CD8-positive, alpha-beta memory T cell (primary cell): ENCODE data around the gene CTNNA2. TPM values are rescaled to one million over a fixed set of nuclear protein-coding genes. Genes with fewer than 3 reads are reported as not detected.
"Not testable (repeated sequence)": the region's sequence is repeated elsewhere in the genome, so short reads cannot be mapped to it uniquely, and the experiment has no call there.

Source experiments
- CTCF ChIA-PET: fragments of 350-600 bp; sonication (Branson Sonifier 250); formaldehyde crosslinking; loops from one replicate; lab custom pipeline; 2021; ENCODE audit warnings: antibody characterized with exemption; lab: Charles Lee
- POLR2A ChIA-PET: fragments of 350-600 bp; sonication (Branson Sonifier 250); formaldehyde crosslinking; loops from one replicate; lab custom pipeline; 2021; ENCODE audit warnings: antibody characterized with exemption; lab: Charles Lee
- DNase-seq, 5 donors: peaks; one replicate each; pipeline versions ENCODE4 v3.0.0 to v3.0.0-alpha.2; 2020 to 2022; ENCODE audit warnings: mixed read lengths in 1 of 5
- H3K27ac ChIP-seq: one replicate; pipeline ENCODE4 v1.7.0; 2013; ENCODE audit warnings: low read depth, mild to moderate bottlenecking, low read length, moderate library complexity
- H3K27me3 ChIP-seq: 2 replicates; pipeline ENCODE4 v1.7.0; 2013; ENCODE audit warnings: low read length, mild to moderate bottlenecking; ENCODE audit not compliant: insufficient read depth, poor library complexity, severe bottlenecking
- H3K36me3 ChIP-seq: 2 replicates; pipeline ENCODE4 v1.7.0; 2013; ENCODE audit warnings: mild to moderate bottlenecking, low read length, moderate library complexity; ENCODE audit not compliant: insufficient read depth
- H3K4me1 ChIP-seq: 2 replicates; pipeline ENCODE4 v1.7.0; 2013; ENCODE audit warnings: mild to moderate bottlenecking, low read length, moderate library complexity; ENCODE audit not compliant: insufficient read depth
- H3K4me3 ChIP-seq: 2 replicates; pipeline ENCODE4 v1.7.0; 2013; ENCODE audit warnings: mild to moderate bottlenecking, low read length
- H3K9me3 ChIP-seq: 2 replicates; pipeline ENCODE4 v1.7.0; 2013; ENCODE audit warnings: mild to moderate bottlenecking, low read length
- H3K27ac Mint-ChIP-seq, 8 donors: one replicate each; pipeline ENCODE4 v1.8.0; 2020 to 2021; ENCODE audit warnings: mixed read lengths in 8 of 8, mild to moderate bottlenecking in 6 of 8, inconsistent platforms in 3 of 8, moderate library complexity in 3 of 8
- H3K27me3 Mint-ChIP-seq, 2 donors: one replicate each; pipeline ENCODE4 v1.8.0; 2020 to 2021; ENCODE audit warnings: mixed read lengths in 2 of 2, mild to moderate bottlenecking in 1 of 2, moderate library complexity in 1 of 2
- H3K36me3 Mint-ChIP-seq, 3 donors: one replicate each; pipeline ENCODE4 v1.8.0; 2020 to 2021; ENCODE audit warnings: mixed read lengths in 3 of 3, inconsistent platforms in 1 of 3, mild to moderate bottlenecking in 1 of 3
- H3K4me1 Mint-ChIP-seq, 3 donors: one replicate each; pipeline ENCODE4 v1.8.0; 2020 to 2021; ENCODE audit warnings: mixed read lengths in 3 of 3, inconsistent platforms in 1 of 3, mild to moderate bottlenecking in 1 of 3
- H3K4me3 Mint-ChIP-seq, 7 donors: one replicate each; pipeline ENCODE4 v1.8.0; 2020 to 2021; ENCODE audit warnings: mixed read lengths in 7 of 7, mild to moderate bottlenecking in 6 of 7, moderate library complexity in 4 of 7, inconsistent platforms in 2 of 7
- H3K9me3 Mint-ChIP-seq, 5 donors: one replicate each; pipeline ENCODE4 v1.8.0; 2020 to 2022; ENCODE audit warnings: mixed read lengths in 5 of 5, mild to moderate bottlenecking in 3 of 5, moderate library complexity in 2 of 5, inconsistent platforms in 1 of 5
- polyA plus RNA-seq: library from polyadenylated mRNA; unstranded; fragments of 300-500 nt; fragmentation: Illumina TruSeq; gene quantifications from one replicate; pipeline ENCODE4 v1.2.3, GENCODE V29; 2021
- total RNA-seq, 2 experiments: library from RNA; stranded (reverse); gene quantifications; one replicate each; pipeline ENCODE4 v1.2.3, GENCODE V29; 2021

Gene CTNNA2
- total and polyA plus RNA-seq, 3 experiments from 2014 or later = not detected

DNA sequence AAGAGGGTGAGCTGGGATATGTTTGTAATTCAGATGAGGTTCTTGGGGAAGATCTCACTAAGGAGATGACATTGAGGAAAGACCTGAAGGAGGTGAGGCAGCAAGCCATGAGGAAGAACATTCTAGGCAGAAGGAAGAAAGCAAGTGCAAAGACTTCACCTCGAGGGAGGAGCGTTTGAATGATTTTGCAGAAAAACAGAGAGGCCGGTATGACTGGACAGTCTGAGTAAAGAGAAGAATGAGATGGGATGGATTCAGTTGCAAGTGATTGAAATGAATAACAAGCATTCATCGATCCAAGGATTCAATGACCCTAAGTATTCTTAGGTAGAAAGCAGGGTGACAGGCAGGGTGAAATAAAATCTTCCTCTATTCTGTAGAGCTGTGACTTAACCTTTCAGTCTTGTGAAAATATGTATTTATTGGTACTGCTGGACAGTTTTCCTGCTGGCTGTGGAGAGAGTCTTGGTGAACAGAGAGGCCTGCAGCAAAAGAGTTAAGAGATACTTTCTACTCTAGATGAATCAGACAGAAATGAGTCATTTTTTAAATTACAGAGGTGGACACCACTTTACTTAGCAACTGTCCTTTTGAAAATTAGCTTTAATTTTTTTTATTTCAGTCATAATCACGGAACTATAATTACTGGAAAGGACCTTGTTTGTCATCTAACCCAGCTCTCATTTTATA is 513.3 kb downstream of the CTNNA2 start:
- Mint-ChIP-seq H3K27me3 (no peaks in the 10 kb centered on the region), H3K4me1 (no peaks in the 10 kb centered on the region), H3K4me3 (no peak overlapping the region), H3K27ac (no peak overlapping the region), H3K36me3 (no peaks in the 10 kb centered on the region), H3K9me3 (peaks cover 6 to 14% (median 12%) of the 10 kb centered on the region in 5 donors)
- no peaks in the 10 kb centered on the region for H3K27me3 ChIP-seq
- no peak overlapping the region for H3K27ac ChIP-seq
- POLR2A ChIA-PET = no interaction called here
- no peaks in the 10 kb centered on the region for H3K36me3 ChIP-seq
- no peak overlapping the region for H3K4me3 ChIP-seq
- CTCF ChIA-PET = no interaction called here
- no peak for DNase-seq
- H3K4me1 ChIP-seq = no peaks in the 10 kb centered on the region
- no peaks in the 10 kb centered on the region for H3K9me3 ChIP-seq

DNA sequence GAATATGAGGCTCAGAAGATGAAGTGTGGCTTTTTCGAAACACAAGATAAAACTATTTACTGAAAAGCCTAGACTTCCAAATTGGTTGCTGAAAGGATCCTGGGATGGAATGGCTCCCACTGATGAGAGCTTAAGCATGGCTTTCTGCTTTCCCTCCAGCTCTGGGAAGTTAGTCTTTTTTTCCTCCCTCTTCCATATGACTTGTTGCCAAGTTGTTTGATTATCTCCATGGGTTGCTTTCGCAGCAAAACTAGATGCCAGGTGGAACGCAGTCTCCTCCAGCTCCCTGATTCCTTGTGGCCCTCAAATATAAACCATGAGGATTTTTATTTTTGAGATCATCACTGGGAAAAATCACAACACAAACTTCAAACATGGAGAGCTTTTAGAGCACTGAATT is 515.2 kb downstream of the CTNNA2 start:
- Mint-ChIP-seq H3K36me3 (no peaks in the 10 kb centered on the region), H3K27ac (no peak overlapping the region), H3K27me3 (no peaks in the 10 kb centered on the region), H3K4me1 (no peaks in the 10 kb centered on the region), H3K4me3 (no peak overlapping the region), H3K9me3 (peaks cover 9 to 18% (median 12%) of the 10 kb centered on the region in 5 donors)
- ChIA-PET CTCF (no interaction called here), POLR2A (no interaction called here)
- Histone ChIP-seq H3K27ac (no peak overlapping the region), H3K9me3 (no peaks in the 10 kb centered on the region), H3K4me1 (no peaks in the 10 kb centered on the region), H3K27me3 (no peaks in the 10 kb centered on the region), H3K36me3 (no peaks in the 10 kb centered on the region), H3K4me3 (no peak overlapping the region)
- DNase-seq = no peak

DNA sequence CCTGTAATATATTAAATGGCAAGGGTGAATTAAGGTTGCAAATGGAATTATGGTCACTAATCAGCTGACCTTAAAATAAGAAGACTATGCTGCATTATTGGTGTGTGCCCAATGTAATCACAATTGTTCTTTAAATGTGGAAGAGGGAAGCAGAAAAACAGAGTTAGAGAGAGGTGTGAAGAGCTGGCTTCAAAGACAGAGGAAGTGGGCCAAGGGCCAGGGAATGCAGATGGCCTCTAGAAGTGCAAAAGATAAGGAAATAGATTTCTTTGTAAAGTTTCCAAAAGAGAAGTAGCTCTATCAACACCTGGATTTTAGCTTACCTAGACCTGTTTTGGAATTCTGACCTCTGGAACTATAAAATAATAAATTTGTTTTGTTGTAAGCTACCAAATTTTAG is 515.7 kb downstream of the CTNNA2 start:
- POLR2A ChIA-PET = no interaction called here
- no peaks in the 10 kb centered on the region for H3K27me3 ChIP-seq
- no peaks in the 10 kb centered on the region for H3K36me3 ChIP-seq
- Mint-ChIP-seq H3K36me3 (no peaks in the 10 kb centered on the region), H3K4me3 (no peak overlapping the region), H3K4me1 (no peaks in the 10 kb centered on the region), H3K27ac (no peak overlapping the region), H3K27me3 (no peaks in the 10 kb centered on the region), H3K9me3 (peaks cover 10 to 20% (median 14%) of the 10 kb centered on the region in 5 donors)
- no peaks in the 10 kb centered on the region for H3K4me1 ChIP-seq
- CTCF ChIA-PET = no interaction called here
- no peak overlapping the region for H3K27ac ChIP-seq
- no peak for DNase-seq
- H3K4me3 ChIP-seq = no peak overlapping the region
- H3K9me3 ChIP-seq = no peaks in the 10 kb centered on the region

DNA sequence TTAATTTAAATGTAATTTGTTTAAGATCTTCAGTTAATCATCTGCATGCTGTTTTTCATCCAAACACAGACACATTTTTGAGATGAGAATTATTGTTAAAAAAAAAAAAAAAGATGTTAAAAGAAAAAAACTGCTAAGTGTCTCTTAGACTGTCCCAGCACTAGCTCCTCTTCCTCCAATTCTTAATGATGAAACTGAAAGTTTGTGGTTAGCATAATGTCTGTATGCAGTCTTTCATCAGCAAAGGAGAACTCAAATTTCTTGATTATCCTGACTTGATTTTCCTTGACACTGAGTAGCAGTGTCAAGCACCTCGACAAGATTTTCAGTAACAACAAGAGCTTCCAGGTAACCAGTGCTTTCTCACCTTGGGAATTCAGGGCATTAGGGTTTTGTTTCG is 517.3 kb downstream of the CTNNA2 start:
- no peak overlapping the region for H3K4me3 Mint-ChIP-seq
- CTCF ChIA-PET = no interaction called here

DNA sequence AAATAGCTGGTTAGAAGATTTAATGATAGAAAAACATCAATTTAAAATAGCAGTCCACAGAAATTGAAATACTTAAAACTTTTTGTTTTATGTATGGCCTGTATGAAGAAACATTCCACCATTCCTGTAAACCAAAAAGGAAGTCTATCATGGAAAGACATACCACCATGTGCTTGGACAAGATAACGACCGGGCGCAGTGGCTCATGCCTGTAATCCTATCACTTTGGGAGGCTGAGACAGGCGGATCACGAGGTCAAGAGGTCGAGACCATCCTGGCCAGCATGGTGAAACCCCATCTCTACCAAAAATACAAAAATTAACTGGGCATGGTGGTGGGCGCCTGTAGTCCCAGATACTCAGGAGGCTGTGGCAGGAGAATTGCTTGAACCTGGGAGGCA is 519.8 kb downstream of the CTNNA2 start:
- H3K27ac Mint-ChIP-seq = not testable (repeated sequence)

More for the DNA sequence above, 517.3 kb downstream of the CTNNA2 start:
- Mint-ChIP-seq H3K36me3 (no peaks in the 10 kb centered on the region), H3K9me3 (peaks cover 8 to 23% (median 14%) of the 10 kb centered on the region in 5 donors), H3K27ac (no peak overlapping the region), H3K4me1 (no peaks in the 10 kb centered on the region), H3K27me3 (no peaks in the 10 kb centered on the region)
- no peaks in the 10 kb centered on the region for H3K36me3 ChIP-seq
- no peak overlapping the region for H3K27ac ChIP-seq
- no peaks in the 10 kb centered on the region for H3K9me3 ChIP-seq
- H3K4me1 ChIP-seq = no peaks in the 10 kb centered on the region
- no peak overlapping the region for H3K4me3 ChIP-seq
- H3K27me3 ChIP-seq = no peaks in the 10 kb centered on the region
- POLR2A ChIA-PET = no interaction called here
- no peak for DNase-seq

DNA sequence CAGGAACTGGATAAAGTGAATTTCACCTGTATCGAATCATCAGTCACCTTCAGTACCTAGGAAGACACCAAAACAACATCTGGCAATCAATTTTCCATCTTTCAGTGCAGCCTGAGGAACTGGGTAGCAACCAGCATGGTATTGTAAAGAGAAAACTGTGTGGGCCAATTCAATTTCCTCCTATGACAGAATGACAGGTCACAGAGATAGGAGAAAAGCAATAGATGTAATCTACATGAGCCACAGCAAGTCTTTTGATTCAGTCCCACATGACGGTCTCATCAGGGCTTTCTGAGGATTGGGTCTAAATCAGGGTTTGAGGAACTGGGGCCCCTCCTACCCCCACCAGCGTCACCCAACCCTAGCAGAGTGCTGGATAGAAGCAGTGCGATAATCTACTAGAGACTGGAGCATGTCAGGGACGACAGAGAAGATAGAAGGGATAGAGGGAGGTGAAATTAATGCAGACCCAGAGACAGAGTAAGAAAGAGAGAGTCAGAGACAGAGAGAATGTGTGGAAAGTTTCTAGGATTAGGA is 523.0 kb downstream of the CTNNA2 start:
- H3K27me3 Mint-ChIP-seq = no peaks in the 10 kb centered on the region
- no peaks in the 10 kb centered on the region for H3K36me3 ChIP-seq
- CTCF ChIA-PET = no interaction called here

More for the DNA sequence above, 519.8 kb downstream of the CTNNA2 start:
- H3K36me3 Mint-ChIP-seq, H3K36me3 ChIP-seq, CTCF ChIA-PET, H3K27ac ChIP-seq, POLR2A ChIA-PET, H3K4me1 Mint-ChIP-seq, H3K27me3 ChIP-seq, DNase-seq, H3K4me1 ChIP-seq, H3K4me3 Mint-ChIP-seq, H3K4me3 ChIP-seq, H3K27me3 Mint-ChIP-seq, H3K9me3 ChIP-seq: not testable (repeated sequence)
- H3K9me3 Mint-ChIP-seq = peaks cover 10 to 18% (median 16%) of the 10 kb centered on the region in 5 donors

DNA sequence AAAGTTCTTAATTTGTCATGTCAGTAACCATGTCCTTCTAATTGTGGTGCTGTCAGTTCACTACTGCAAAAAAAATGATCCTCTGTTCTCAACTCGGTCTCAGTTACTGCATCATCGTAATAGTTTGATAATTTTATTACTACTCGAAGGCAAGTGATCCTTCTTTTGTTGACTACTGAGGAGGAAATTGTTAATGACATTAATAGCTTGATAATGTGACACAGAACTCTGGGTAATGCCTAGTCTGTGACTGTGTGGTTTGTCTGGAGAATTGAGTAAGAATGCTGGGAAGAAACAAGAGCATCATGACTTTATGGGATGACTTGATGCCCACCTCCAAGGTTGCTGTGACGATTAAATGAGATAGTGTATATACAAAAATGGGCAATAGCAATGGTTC is 524.5 kb downstream of the CTNNA2 start:
- H3K9me3 Mint-ChIP-seq = peaks cover 9 to 24% (median 17%) of the 10 kb centered on the region in 5 donors
- no peaks in the 10 kb centered on the region for H3K4me1 Mint-ChIP-seq
- no peaks in the 10 kb centered on the region for H3K36me3 ChIP-seq
- no peaks in the 10 kb centered on the region for H3K27me3 Mint-ChIP-seq
- no peak overlapping the region for H3K27ac Mint-ChIP-seq
- no peak overlapping the region for H3K4me3 ChIP-seq
- H3K27ac ChIP-seq = no peak overlapping the region
- H3K4me1 ChIP-seq = no peaks in the 10 kb centered on the region
- no peaks in the 10 kb centered on the region for H3K36me3 Mint-ChIP-seq
- ChIA-PET POLR2A (no interaction called here), CTCF (no interaction called here)
- DNase-seq = no peak
- H3K9me3 ChIP-seq = no peaks in the 10 kb centered on the region
- H3K4me3 Mint-ChIP-seq = no peak overlapping the region
- H3K27me3 ChIP-seq = no peaks in the 10 kb centered on the region

More for the DNA sequence above, 523.0 kb downstream of the CTNNA2 start:
- Histone ChIP-seq H3K4me1 (no peaks in the 10 kb centered on the region), H3K27me3 (no peaks in the 10 kb centered on the region), H3K9me3 (no peaks in the 10 kb centered on the region), H3K27ac (no peak overlapping the region), H3K4me3 (no peak overlapping the region)
- no peaks in the 10 kb centered on the region for H3K4me1 Mint-ChIP-seq
- H3K36me3 Mint-ChIP-seq = no peaks in the 10 kb centered on the region
- peaks cover 10 to 30% (median 20%) of the 10 kb centered on the region in 5 donors for H3K9me3 Mint-ChIP-seq
- no peak for DNase-seq
- POLR2A ChIA-PET = no interaction called here
- no peak overlapping the region for H3K27ac Mint-ChIP-seq
- H3K4me3 Mint-ChIP-seq = no peak overlapping the region

DNA sequence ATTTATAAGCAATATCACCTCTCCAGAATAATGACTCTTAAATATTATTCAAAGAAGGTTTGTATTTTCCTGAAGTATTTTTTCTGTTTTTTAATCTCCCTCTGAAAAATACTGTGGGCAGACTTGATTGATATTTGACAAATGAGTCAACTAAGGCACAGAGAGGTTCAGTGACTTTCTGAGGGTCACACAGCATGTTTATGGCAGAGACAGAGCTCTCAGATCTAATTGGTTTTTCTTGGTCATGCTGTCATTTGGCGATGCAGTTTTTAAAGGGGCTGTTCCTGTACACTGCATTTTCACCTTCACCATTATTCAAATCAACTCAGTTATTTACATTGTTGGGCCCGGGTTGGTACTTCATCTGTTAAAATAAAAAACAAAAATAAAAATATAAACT is 527.4 kb downstream of the CTNNA2 start:
- Mint-ChIP-seq H3K27me3 (peaks cover 0 to 3% of the 10 kb centered on the region in 2 donors), H3K4me1 (no peaks in the 10 kb centered on the region), H3K27ac (no peak overlapping the region), H3K9me3 (peaks cover 9 to 20% (median 13%) of the 10 kb centered on the region in 5 donors), H3K4me3 (no peak overlapping the region), H3K36me3 (no peaks in the 10 kb centered on the region)
- ChIA-PET CTCF (no interaction called here), POLR2A (no interaction called here)
- no peak overlapping the region for H3K4me3 ChIP-seq
- no peaks in the 10 kb centered on the region for H3K27me3 ChIP-seq
- no peak overlapping the region for H3K27ac ChIP-seq
- H3K4me1 ChIP-seq = no peaks in the 10 kb centered on the region
- DNase-seq = no peak
- H3K9me3 ChIP-seq = no peaks in the 10 kb centered on the region
- no peaks in the 10 kb centered on the region for H3K36me3 ChIP-seq
